ENCODE results near the gene PSMG4. TPM values are rescaled to one million over a fixed set of nuclear protein-coding genes. Genes with fewer than 3 reads are reported as not detected.

PSMG4 gene
- total RNA-seq, 1 experiment from 2014 or later = 29.3 TPM

- no peak overlapping the region for H4K5ac ChIP-seq (ENCODE audit: insufficient read length, low read depth, low read length)
- no peak overlapping the region for H3K14ac ChIP-seq (ENCODE audit: insufficient read depth, low read length)
- no peak overlapping the region for H4K91ac ChIP-seq (ENCODE audit: insufficient read length, low read depth, low read length)
- no peak overlapping the region for H3K18ac ChIP-seq (ENCODE audit: insufficient read length, low read depth, low read length)
- H2BK12ac ChIP-seq (ENCODE audit: insufficient read length, low read depth, low read length) = no peak overlapping the region
- WGBS (ENCODE audit: extremely low coverage, insufficient read length, low lambda C conversion rate) = no CpG with 5 or more reads among the region's 24 CpGs
- no peaks in the 10 kb centered on the region for H3K79me2 ChIP-seq (ENCODE audit: insufficient read depth, low read length)
- H2BK20ac ChIP-seq (ENCODE audit: low read depth, low read length, poor library complexity, severe bottlenecking) = no peak overlapping the region
- 0 out of 3 replicates have a peak, but pooled peaks have one; percentile 15 for TF ChIP-seq CTCF (conservative IDR thresholded peaks at IDR 0.05)
- no peak overlapping the region for H3K9ac ChIP-seq (ENCODE audit: extremely low read depth, insufficient read length, low read length)
- H3K9me3 Mint-ChIP-seq = no peaks in the 10 kb centered on the region
- no peak overlapping the region for H3K27ac ChIP-seq (ENCODE audit: insufficient read length, low read depth, low read length)
- no peak overlapping the region for H3K56ac ChIP-seq (ENCODE audit: insufficient read length, low read depth, low read length)
- H2BK5ac ChIP-seq (ENCODE audit: insufficient read length, low read length) = no peak overlapping the region
- no peaks in the 10 kb centered on the region for H3K9me3 ChIP-seq (ENCODE audit: control insufficient read depth, low read depth, low read length)
- H3K4me1 Mint-ChIP-seq = peaks cover 21 to 22% of the 10 kb centered on the region in 2 experiments
- H3K27me3 ChIP-seq (ENCODE audit: insufficient read depth, low read length) = no peaks in the 10 kb centered on the region
- no peak overlapping the region; a peak in 2 of 7 replicates for H3K27ac Mint-ChIP-seq
- H3K4me2 ChIP-seq (ENCODE audit: insufficient read depth, insufficient read length, low read length) = no peak overlapping the region
- H3K4me3 Mint-ChIP-seq = no peak overlapping the region; a peak in 1 of 5 replicates
- H2BK15ac ChIP-seq (ENCODE audit: low read depth, low read length) = no peak overlapping the region
- no peaks in the 10 kb centered on the region for H3K79me1 ChIP-seq (ENCODE audit: insufficient read depth, low read depth, low read length, poor library complexity, severe bottlenecking)
- peaks cover 13% of the 10 kb centered on the region; the same call in 1 of the 2 replicates for H3K4me1 ChIP-seq (ENCODE audit: insufficient read depth, low read length)
- no peak overlapping the region for H3T11ph ChIP-seq (ENCODE audit: low read length)
- H3K23me2 ChIP-seq (ENCODE audit: insufficient read length, low read depth, low read length, poor library complexity, severe bottlenecking) = no peaks in the 10 kb centered on the region
- H2AFZ ChIP-seq (ENCODE audit: low read length) = no peak overlapping the region
- no peak overlapping the region for H2BK120ac ChIP-seq (ENCODE audit: low read depth, low read length, poor library complexity, severe bottlenecking)
- H4K8ac ChIP-seq (replicated peaks; ENCODE audit: insufficient read length, low read depth, low read length) = no peak overlapping the region
- peaks cover 5% of the 10 kb centered on the region for H3K27me3 Mint-ChIP-seq (ENCODE audit: low read depth)
- H3K4ac ChIP-seq (ENCODE audit: low read depth, low read length) = no peak overlapping the region
- H3K36me3 Mint-ChIP-seq (ENCODE audit: insufficient read depth in 1 of 3, low read depth in 3 of 3) = no peaks in the 10 kb centered on the region
- no peaks in the 10 kb centered on the region for H4K20me1 ChIP-seq (ENCODE audit: control insufficient read depth, insufficient read depth, insufficient read length)
- no peak for DNase-seq
- no peak overlapping the region for H3K23ac ChIP-seq (ENCODE audit: insufficient read length, low read depth, low read length)
- H2AK5ac ChIP-seq (ENCODE audit: insufficient read length, low read length) = no peak overlapping the region
Observed at GRCh38 chr6:3237761-3238662, 20.7 kb upstream of the PSMG4 start.
